HG03439 (cell line): ENCODE data around the gene SSH2.

Source experiments
- ATAC-seq: cut with Tn5 transposase; IDR thresholded peaks from one replicate; pipeline ENCODE4 v1.9.1; 2021; ENCODE audit warnings: mild to moderate bottlenecking, moderate library complexity; ENCODE audit not compliant: unreplicated experiment

SSH2 gene

GRCh38 chr17:29844339-29845048 lies 85.5 kb downstream of the SSH2 start:
- no peak for ATAC-seq

- no peak for ATAC-seq
Measured at GRCh38 chr17:29840884-29841283, 89.1 kb downstream of the SSH2 start.

GRCh38 chr17:29839656-29840055 lies 90.4 kb downstream of the SSH2 start:
- ATAC-seq, result no peak

GRCh38 chr17:29838961-29839360 lies 91.1 kb downstream of the SSH2 start:
- no peak for ATAC-seq

- ATAC-seq, result no peak
Measured at GRCh38 chr17:29837531-29837930, 92.5 kb downstream of the SSH2 start.

- no peak for ATAC-seq
Measured at GRCh38 chr17:29836643-29837042, 93.4 kb downstream of the SSH2 start.

- ATAC-seq, result no peak
Measured at GRCh38 chr17:29835435-29836351, 94.3 kb downstream of the SSH2 start.

GRCh38 chr17:29833801-29834200 lies 96.2 kb downstream of the SSH2 start:
- ATAC-seq, result no peak

GRCh38 chr17:29828676-29829284 lies 101.2 kb downstream of the SSH2 start:
- ATAC-seq, result no peak

GRCh38 chr17:29827179-29827578 lies 102.8 kb downstream of the SSH2 start:
- no peak for ATAC-seq

GRCh38 chr17:29826114-29826692 lies 103.8 kb downstream of the SSH2 start:
- ATAC-seq, result no peak

GRCh38 chr17:29825604-29826003 lies 104.4 kb downstream of the SSH2 start:
- ATAC-seq, result no peak

- ATAC-seq, result no peak
Measured at GRCh38 chr17:29821897-29822296, 108.1 kb downstream of the SSH2 start.

- no peak for ATAC-seq
Measured at GRCh38 chr17:29820425-29820824, 109.6 kb downstream of the SSH2 start.

- no peak for ATAC-seq
Measured at GRCh38 chr17:29807520-29808361, 122.3 kb downstream of the SSH2 start.

- no peak for ATAC-seq
Measured at GRCh38 chr17:29802246-29802645, 127.8 kb downstream of the SSH2 start.

- ATAC-seq, result no peak
Measured at GRCh38 chr17:29800457-29800856, 129.6 kb downstream of the SSH2 start.

- no peak for ATAC-seq
Measured at GRCh38 chr17:29796652-29797051, 133.4 kb downstream of the SSH2 start.

- ATAC-seq, result no peak
Measured at GRCh38 chr17:29793501-29793900, 136.5 kb downstream of the SSH2 start.

GRCh38 chr17:29791336-29792080 lies 138.5 kb downstream of the SSH2 start:
- no peak for ATAC-seq
